Sigmoid colon (tissue), 7 donors: ENCODE results near the gene CACNA1A. TPM values are rescaled to one million over a fixed set of nuclear protein-coding genes. Genes with fewer than 3 reads are reported as not detected.

Experiments
- DNase-seq: peaks from one replicate; pipeline ENCODE4 v3.0.0-alpha.2; 2019
- H3K27ac ChIP-seq, 4 donors: fragments of 200-600 bp; sonication (generic); one replicate each; pipeline ENCODE4 v1.5.1; 2016 to 2019; ENCODE audit warnings: mild to moderate bottlenecking in 1 of 4
- H3K27me3 ChIP-seq, 3 donors: fragments of 200-600 bp; sonication (generic); one replicate each; pipeline ENCODE4 v1.5.1; 2019; ENCODE audit warnings: mild to moderate bottlenecking in 1 of 3
- H3K36me3 ChIP-seq, 4 donors: fragments of 200-600 bp; sonication (generic); one replicate each; pipeline ENCODE4 v1.5.1; 2016 to 2019
- H3K4me1 ChIP-seq, 4 donors: fragments of 200-600 bp; sonication (generic); one replicate each; pipeline ENCODE4 v1.5.1; 2017 to 2019
- H3K4me3 ChIP-seq, 4 donors: fragments of 200-600 bp; sonication (generic); one replicate each; pipeline ENCODE4 v1.5.1; 2017 to 2019; ENCODE audit warnings: mild to moderate bottlenecking in 2 of 4, moderate library complexity in 1 of 4
- H3K9me3 ChIP-seq, 4 donors: fragments of 200-600 bp in 3 of 4; sonication (generic) in 3 of 4; one replicate each; pipeline versions ENCODE4 v1.5.1 to v1.6.1; 2013 to 2019
- EP300 ChIP-seq, 4 donors: sonication (generic); formaldehyde crosslinking; IDR thresholded peaks; one replicate each; pipeline ENCODE4 v1.6.1; 2017; ENCODE audit warnings: antibody characterized with exemption in 4 of 4
- POLR2A ChIP-seq, 2 donors: fragments of 450-650 bp; IDR thresholded peaks; one replicate each; pipeline ENCODE4 v1.6.1; 2016; ENCODE audit warnings: antibody characterized with exemption in 2 of 2, mild to moderate bottlenecking in 2 of 2, moderate library complexity in 2 of 2
- POLR2AphosphoS5 ChIP-seq, 4 donors: sonication (generic); formaldehyde crosslinking; IDR thresholded peaks; one replicate each; pipeline ENCODE4 v1.6.1; 2017; ENCODE audit warnings: antibody characterized with exemption in 4 of 4
- WGBS, 2 donors: extraction: QIAGEN DNeasy Blood & Tissue Kit; methylation state at CpG; one replicate each; pipeline ENCODE4 v1.1.7; 2013; 5-methylcytosine and 5-hydroxymethylcytosine counted together
- intact Hi-C: fragments of 100-400 bp; cut with DNase I; formaldehyde crosslinking; loops from one replicate; pipeline ENCODE4 v1.15.1; 2023
- polyA plus RNA-seq, 3 donors: library from polyadenylated mRNA; stranded (reverse); fragments of 200-250 nt; gene quantifications; one replicate each; pipeline ENCODE4 v1.2.3, GENCODE V29; 2013
- total RNA-seq, 4 donors: library from RNA; depleted of rRNA; stranded (reverse); fragments of >200 nt; gene quantifications; one replicate each; pipeline ENCODE4 v1.1.0, GENCODE V29; 2016
- TF ChIP-seq, protein P1 (sequence below), 4 experiments: fragments of 450-650 bp in 3 of 4; fragments of 200-600 bp in 1 of 4; IDR thresholded peaks; one replicate each; pipeline ENCODE4 v1.5.1; 2016 to 2019; ENCODE audit warnings: antibody characterized with exemption in 4 of 4, mild to moderate bottlenecking in 3 of 4, moderate library complexity in 2 of 4
- donor health status: healthy with polysubstance abuse.
- donor health status: Bipolar disorder and iron deficiency.
- donor health status: healthy.

The CACNA1A gene
- total and polyA plus RNA-seq, 7 donors = 0.14 to 3.6 (median 1.6) TPM; not detected in 1

DNA sequence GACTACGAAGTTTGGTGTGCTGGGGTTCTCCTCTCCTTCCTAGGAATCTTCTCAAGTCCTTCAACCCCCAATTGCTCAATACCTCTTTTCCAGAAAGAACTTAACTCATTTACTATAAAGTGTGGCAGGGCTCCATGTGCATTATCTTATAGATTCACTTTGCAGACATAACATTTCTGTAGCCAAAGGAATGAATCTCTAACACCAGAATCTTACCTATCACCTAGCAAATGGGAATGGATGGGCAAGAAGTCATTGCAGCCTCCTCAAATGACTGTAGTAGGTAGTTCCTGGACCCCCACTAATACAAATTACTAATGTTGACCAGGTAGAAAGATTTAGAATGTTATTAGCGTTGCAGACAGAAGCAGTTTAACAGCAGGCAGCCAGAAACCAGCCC, 5.7 kb upstream of the CACNA1A start:
- H3K4me1 ChIP-seq = no peaks in the 10 kb centered on the region
- no peak overlapping the region for H3K27ac ChIP-seq
- no peaks in the 10 kb centered on the region for H3K36me3 ChIP-seq
- 69% methylated on average over 2 of the region's 2 CpGs for WGBS, 2 donors
- no peak overlapping the region for H3K4me3 ChIP-seq
- no peaks in the 10 kb centered on the region for H3K9me3 ChIP-seq
- peaks cover 7 to 47% (median 19%) of the 10 kb centered on the region in 3 donors for H3K27me3 ChIP-seq
- intact Hi-C loops = no loop called here
- no peak for DNase-seq
- TF ChIP-seq POLR2A (IDR thresholded peaks at IDR 0.05) (no peak), POLR2AphosphoS5 (IDR thresholded peaks at IDR 0.05) (no peak), EP300 (IDR thresholded peaks at IDR 0.05) (no peak)
- TF ChIP-seq, protein P1, sequence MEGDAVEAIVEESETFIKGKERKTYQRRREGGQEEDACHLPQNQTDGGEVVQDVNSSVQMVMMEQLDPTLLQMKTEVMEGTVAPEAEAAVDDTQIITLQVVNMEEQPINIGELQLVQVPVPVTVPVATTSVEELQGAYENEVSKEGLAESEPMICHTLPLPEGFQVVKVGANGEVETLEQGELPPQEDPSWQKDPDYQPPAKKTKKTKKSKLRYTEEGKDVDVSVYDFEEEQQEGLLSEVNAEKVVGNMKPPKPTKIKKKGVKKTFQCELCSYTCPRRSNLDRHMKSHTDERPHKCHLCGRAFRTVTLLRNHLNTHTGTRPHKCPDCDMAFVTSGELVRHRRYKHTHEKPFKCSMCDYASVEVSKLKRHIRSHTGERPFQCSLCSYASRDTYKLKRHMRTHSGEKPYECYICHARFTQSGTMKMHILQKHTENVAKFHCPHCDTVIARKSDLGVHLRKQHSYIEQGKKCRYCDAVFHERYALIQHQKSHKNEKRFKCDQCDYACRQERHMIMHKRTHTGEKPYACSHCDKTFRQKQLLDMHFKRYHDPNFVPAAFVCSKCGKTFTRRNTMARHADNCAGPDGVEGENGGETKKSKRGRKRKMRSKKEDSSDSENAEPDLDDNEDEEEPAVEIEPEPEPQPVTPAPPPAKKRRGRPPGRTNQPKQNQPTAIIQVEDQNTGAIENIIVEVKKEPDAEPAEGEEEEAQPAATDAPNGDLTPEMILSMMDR (IDR thresholded peaks at IDR 0.05) = no peak

DNA sequence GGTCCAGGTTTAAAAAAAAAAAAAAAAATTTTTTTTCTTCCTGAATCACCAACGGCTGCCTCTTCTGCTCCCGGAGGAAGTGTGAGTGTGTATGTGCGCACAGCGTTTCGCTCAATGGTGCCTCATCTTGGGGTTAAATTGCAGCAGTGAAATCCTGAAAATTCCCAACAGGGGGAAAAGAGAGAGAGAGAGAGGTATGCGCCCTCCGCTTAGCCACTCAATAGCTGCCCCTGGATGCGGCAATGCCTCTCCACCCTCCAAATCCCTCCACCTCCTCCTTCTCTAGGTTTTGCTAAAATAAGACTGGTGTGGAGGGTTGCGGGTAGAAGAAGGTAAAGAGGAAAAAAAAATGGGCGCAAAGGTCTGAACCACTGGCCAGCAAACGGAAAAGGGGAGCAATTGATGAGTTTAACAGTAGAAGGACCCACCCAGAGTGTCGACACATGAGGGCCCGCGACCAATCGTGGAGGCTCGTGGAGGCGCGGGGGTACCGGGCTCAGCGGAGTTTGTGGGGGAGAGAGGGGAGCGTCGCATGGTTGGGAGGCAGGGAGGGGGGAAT, 853 bp upstream of the CACNA1A start:
- no peak for DNase-seq
- TF ChIP-seq, protein P1 (IDR thresholded peaks at IDR 0.05) = no peak
- TF ChIP-seq POLR2A (IDR thresholded peaks at IDR 0.05) (no peak), POLR2AphosphoS5 (IDR thresholded peaks at IDR 0.05) (no peak), EP300 (IDR thresholded peaks at IDR 0.05) (no peak)
- no peaks in the 10 kb centered on the region for H3K9me3 ChIP-seq
- no peak overlapping the region for H3K27ac ChIP-seq
- H3K27me3 ChIP-seq = peaks cover 22 to 89% (median 49%) of the 10 kb centered on the region in 3 donors
- no peak overlapping the region for H3K4me3 ChIP-seq
- intact Hi-C loops = no loop called here
- H3K36me3 ChIP-seq = no peaks in the 10 kb centered on the region
- H3K4me1 ChIP-seq = peaks cover 0 to 13% (median 11%) of the 10 kb centered on the region in 4 donors
- WGBS, 2 donors = 6 to 10% methylated on average over 22 of the region's 22 CpGs

DNA sequence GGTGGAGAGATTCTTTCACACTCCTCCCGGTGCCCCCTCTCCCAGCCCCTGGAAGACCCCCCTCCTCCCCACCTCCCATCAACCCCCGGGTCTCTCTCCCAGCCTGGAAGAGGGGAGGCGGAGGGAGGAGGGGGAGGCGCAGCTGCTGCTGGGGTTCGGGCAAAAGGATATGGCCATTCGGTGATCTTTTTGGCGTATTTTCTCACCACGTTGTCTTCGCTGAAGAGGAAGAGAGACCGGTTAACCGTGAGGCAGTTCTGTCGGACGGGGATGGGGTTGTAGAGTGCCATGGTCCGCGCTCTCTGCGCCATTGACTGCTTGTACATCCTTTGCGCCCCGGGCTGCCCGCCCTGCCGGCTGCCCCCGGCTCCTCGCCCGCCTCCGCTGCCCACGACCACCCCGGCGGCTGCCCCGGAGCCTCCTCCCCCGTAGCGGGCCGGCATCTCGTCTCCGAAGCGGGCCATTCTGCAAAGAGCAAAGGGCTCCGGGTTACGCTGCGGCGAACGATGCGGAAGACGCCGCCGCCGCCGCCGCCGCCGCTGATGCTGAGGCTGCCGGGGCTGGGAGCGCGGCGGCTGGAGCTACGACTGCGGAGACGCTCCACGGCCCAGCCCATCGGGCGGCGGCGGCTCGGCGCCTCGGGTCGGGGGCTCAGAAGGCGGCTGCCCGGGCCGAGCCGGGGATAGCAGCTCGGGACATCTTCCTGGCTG, 363 bp downstream of the CACNA1A start:
- Histone ChIP-seq H3K9me3 (no peaks in the 10 kb centered on the region), H3K4me1 (peaks cover 0 to 13% (median 11%) of the 10 kb centered on the region in 4 donors), H3K4me3 (peak overlapping the region in 3 of 4 donors; percentile 12 to 44 (median 40)), H3K36me3 (no peaks in the 10 kb centered on the region), H3K27me3 (peaks cover 22 to 81% (median 45%) of the 10 kb centered on the region in 3 donors), H3K27ac (no peak overlapping the region)
- DNase-seq = no peak
- intact Hi-C loops = no loop called here
- TF ChIP-seq EP300 (IDR thresholded peaks at IDR 0.05) (no peak), POLR2AphosphoS5 (IDR thresholded peaks at IDR 0.05) (no peak), POLR2A (IDR thresholded peaks at IDR 0.05) (no peak)
- TF ChIP-seq, protein P1 (IDR thresholded peaks at IDR 0.05) = no peak
- 3 to 7% methylated on average over 69 of the region's 69 CpGs for WGBS, 2 donors

DNA sequence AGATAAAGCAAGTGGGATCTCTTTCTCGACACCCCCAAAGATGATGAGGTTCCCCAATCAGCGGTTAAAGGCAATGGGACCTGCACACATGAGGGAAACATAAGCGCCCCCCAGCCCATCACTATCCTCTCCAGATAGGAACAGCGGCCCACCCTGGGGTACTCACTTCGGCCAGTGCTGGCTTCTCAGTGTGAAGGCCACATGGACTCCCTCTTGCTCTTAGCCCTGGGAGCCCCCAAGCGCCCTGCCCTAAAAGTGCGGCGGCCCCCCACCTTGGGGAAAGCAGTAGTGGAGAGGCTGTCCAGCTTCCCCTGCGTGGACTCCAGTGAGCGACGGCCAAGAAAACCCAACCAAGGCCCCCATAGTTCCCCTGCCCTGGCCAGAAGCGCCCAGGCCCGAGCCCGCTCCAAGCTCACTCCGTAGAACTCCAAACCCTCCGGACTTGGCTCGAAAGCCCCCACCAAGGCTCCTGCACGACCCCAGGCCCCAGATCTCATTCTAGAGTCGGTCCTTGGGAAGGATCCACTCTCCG, 1.0 kb downstream of the CACNA1A start:
- Histone ChIP-seq H3K4me1 (peaks cover 0 to 13% (median 11%) of the 10 kb centered on the region in 4 donors), H3K27me3 (peaks cover 22 to 74% (median 45%) of the 10 kb centered on the region in 3 donors), H3K4me3 (no peak overlapping the region), H3K36me3 (no peaks in the 10 kb centered on the region), H3K9me3 (no peaks in the 10 kb centered on the region), H3K27ac (no peak overlapping the region)
- no peak for DNase-seq
- intact Hi-C loops = no loop called here
- no peak for TF ChIP-seq EP300 (IDR thresholded peaks at IDR 0.05)
- TF ChIP-seq, protein P1 (IDR thresholded peaks at IDR 0.05) = no peak
- no peak for TF ChIP-seq POLR2AphosphoS5 (IDR thresholded peaks at IDR 0.05)
- no peak for TF ChIP-seq POLR2A (IDR thresholded peaks at IDR 0.05)
- WGBS, 2 donors = 42 to 60% methylated on average over 20 of the region's 20 CpGs
